ENCODE measurements around the gene GOLT1A.

Gene GOLT1A

DNA sequence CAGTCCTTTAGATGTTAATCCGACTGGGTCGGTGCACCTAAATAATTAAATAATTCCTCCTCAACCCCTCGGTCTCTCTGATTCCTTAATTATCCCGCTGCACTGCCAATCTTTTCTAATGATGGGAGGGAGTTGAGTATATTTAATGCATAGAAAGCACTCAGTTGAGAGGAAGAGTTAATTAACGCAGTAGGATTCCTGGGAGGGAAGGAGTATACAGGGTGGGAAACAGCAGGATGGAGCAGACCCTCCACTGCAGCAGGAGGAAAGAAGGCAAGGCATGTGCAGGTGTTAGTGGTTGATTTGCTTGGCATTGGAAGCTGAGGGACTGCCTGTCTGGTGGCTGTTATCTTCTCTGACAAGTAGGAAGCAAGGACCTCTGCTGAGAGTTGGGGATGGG lies 37.7 kb downstream of the GOLT1A start:
- Mint-ChIP-seq H3K4me3 (no peak overlapping the region), H3K27ac (no peak overlapping the region), H3K4me1 (ENCODE audit: low read depth) (no peaks in the 10 kb centered on the region)

DNA sequence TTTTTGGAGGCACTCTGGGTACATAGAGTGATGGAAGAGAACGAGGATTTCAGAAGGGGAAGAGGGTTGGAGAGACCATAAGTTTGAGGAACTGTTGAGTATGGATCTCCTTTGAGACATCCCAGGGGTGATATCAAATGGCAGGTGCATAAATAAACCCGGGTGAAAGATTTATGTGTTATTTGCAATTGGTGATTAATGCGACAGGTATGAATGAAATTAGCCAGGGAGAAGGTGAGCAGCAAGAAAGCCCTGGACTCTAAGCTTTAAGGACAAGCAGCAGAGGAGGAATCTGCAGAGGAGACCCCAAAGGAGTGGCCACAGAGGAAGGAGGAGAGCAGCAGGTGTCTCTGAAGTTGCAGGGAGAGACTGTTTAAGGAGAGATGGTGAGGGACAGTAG lies 38.8 kb downstream of the GOLT1A start:
- Mint-ChIP-seq H3K27ac (no peak overlapping the region), H3K9me3 (peaks cover 31% of the 10 kb centered on the region), H3K4me3 (no peak overlapping the region), H3K36me3 (ENCODE audit: low read depth) (no peaks in the 10 kb centered on the region), H3K27me3 (ENCODE audit: low read depth) (no peaks in the 10 kb centered on the region), H3K4me1 (ENCODE audit: low read depth) (no peaks in the 10 kb centered on the region)

More for the DNA sequence above, 37.7 kb downstream of the GOLT1A start:
- no peaks in the 10 kb centered on the region for H3K27me3 Mint-ChIP-seq (ENCODE audit: low read depth)
- H3K36me3 Mint-ChIP-seq (ENCODE audit: low read depth): no peaks in the 10 kb centered on the region
- H3K9me3 Mint-ChIP-seq: peaks cover 20% of the 10 kb centered on the region

DNA sequence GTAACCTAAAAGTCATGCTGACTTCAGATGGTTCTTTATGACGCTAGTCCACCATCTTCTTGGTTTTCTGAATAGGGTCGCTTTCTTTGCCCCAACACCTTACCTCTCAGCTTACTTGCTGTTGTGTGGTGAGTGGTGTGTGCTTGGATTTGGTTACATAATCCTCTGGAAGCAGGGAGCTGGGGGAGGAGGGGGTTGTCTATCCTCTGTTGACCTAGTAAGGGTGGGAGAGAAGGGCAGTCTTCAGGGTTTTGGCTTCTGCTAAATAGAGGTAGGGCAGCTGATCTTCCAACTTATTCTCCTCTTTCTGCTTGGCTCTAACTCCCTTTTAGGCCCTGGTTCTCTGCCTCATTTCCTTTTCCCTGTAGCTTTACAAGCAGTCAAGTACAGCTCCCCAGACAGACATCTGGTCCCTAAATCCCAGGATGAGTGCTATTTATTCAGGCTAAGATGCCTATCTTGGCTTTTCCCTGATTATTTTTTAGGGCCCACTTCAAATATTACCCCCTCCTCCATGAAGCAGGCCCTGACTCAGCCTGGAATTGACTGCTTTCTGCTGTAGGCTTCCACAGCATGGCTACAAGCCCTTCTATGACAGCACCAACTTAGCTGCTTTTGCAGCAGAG lies 41.3 kb downstream of the GOLT1A start:
- Mint-ChIP-seq H3K9me3 (peaks cover 47% of the 10 kb centered on the region), H3K27ac (no peak overlapping the region), H3K4me3 (no peak overlapping the region), H3K27me3 (ENCODE audit: low read depth) (no peaks in the 10 kb centered on the region), H3K4me1 (ENCODE audit: low read depth) (no peaks in the 10 kb centered on the region), H3K36me3 (ENCODE audit: low read depth) (no peaks in the 10 kb centered on the region)

DNA sequence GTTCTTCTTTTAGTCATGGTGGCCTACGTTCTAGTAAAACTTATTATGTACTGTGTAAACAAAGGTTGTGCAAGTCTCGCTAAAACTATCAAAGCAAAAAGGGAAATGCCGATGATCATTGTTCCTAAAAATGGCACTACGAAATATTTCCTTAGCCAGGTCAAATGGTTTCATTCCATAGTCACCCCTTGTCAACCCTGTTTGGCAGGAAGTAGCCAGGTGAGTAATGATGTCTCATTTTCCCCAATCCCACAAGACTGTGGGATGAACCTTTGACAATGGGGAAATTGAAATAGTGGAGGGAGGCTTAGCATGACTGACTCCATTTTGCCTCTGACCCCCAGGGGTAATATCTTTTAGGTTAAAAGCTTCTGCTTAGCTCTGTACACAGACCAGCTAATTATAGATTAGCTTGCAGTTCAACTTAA lies 42.0 kb downstream of the GOLT1A start:
- H3K27ac Mint-ChIP-seq: no peak overlapping the region
- H3K4me1 Mint-ChIP-seq (ENCODE audit: low read depth): no peaks in the 10 kb centered on the region
- H3K36me3 Mint-ChIP-seq (ENCODE audit: low read depth): no peaks in the 10 kb centered on the region
- H3K27me3 Mint-ChIP-seq (ENCODE audit: low read depth): no peaks in the 10 kb centered on the region
- H3K4me3 Mint-ChIP-seq: no peak overlapping the region
- H3K9me3 Mint-ChIP-seq: peaks cover 51% of the 10 kb centered on the region

DNA sequence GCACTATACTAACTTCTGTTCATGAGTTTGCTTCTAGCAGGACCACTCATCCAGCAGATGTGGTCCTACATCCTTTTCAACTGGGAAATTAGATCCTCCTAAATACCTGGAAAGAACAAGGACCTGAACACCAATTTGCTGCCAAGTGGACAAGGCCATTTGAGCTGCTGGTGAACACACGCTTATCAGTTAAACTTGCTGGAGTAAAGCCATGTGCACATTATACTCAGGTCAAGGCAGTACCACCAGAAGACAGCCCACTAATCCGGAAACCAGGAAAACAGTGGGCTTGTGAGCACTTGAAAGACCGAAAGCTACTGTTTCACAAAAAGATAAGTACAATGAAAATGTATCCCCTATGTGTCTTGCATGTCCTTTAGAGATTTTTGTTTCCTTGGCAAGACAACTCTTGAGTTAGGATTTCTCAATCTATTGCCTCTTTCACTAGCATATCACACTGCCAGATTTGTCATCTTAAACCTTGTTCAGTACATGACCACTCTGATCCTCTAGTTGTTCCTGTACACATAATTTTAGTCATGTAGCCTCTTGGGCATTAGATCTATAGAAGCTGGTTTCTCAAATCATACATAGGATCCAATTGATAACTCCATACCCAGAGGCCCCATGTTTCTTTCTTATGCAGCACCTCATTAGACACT lies 43.2 kb downstream of the GOLT1A start:
- H3K4me3 Mint-ChIP-seq: no peak overlapping the region
- peaks cover 4% of the 10 kb centered on the region for H3K27me3 Mint-ChIP-seq (ENCODE audit: low read depth)
- no peaks in the 10 kb centered on the region for H3K4me1 Mint-ChIP-seq (ENCODE audit: low read depth)
- no peak overlapping the region for H3K27ac Mint-ChIP-seq
- peaks cover 51% of the 10 kb centered on the region for H3K9me3 Mint-ChIP-seq
- H3K36me3 Mint-ChIP-seq (ENCODE audit: low read depth): no peaks in the 10 kb centered on the region

DNA sequence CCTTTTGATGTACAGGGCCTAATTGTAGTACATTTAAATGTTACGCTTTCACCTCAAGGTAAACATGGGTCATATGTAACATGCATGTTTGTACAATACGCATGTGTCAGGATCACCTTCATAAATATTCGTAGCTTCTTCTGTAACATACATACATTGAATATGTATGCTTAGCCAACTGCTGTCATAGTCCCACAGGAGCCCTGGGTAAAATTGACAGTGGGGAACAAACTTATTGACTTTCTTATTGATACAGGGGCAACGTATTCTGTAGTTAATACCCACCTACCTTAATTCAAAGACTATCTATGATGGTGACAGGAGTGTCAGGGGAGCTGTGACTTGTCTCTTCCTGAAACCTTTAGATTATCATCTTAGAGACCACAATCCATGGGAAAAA lies 43.9 kb downstream of the GOLT1A start:
- H3K4me1 Mint-ChIP-seq (ENCODE audit: low read depth): no peaks in the 10 kb centered on the region
- peaks cover 51% of the 10 kb centered on the region for H3K9me3 Mint-ChIP-seq
- H3K27me3 Mint-ChIP-seq (ENCODE audit: low read depth): peaks cover 4% of the 10 kb centered on the region
- H3K4me3 Mint-ChIP-seq: no peak overlapping the region
- no peaks in the 10 kb centered on the region for H3K36me3 Mint-ChIP-seq (ENCODE audit: low read depth)
- H3K27ac Mint-ChIP-seq: no peak overlapping the region

DNA sequence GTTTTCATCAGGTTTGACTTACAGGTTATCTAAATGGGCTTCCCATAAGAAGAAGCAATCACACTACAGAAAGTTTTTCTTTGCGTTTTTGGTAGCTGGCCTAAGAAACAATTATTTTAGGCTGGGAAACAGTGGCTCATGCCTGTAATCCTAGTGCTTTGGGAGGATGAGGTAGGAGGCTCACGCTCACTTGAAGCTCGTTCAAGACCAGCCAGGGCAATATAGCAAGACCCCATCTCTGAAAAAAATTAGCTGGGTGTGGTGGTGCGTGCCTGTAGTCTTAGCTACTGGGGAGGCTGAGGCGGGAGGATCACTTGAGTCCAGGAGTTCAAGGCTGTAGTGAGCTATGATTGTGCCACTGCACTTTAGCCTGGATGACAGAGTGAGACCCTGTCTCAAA lies 46.1 kb downstream of the GOLT1A start:
- Mint-ChIP-seq H3K4me3 (no peak overlapping the region), H3K9me3 (peaks cover 44% of the 10 kb centered on the region), H3K27ac (no peak overlapping the region), H3K27me3 (ENCODE audit: low read depth) (peaks cover 4% of the 10 kb centered on the region), H3K4me1 (ENCODE audit: low read depth) (no peaks in the 10 kb centered on the region), H3K36me3 (ENCODE audit: low read depth) (no peaks in the 10 kb centered on the region)

DNA sequence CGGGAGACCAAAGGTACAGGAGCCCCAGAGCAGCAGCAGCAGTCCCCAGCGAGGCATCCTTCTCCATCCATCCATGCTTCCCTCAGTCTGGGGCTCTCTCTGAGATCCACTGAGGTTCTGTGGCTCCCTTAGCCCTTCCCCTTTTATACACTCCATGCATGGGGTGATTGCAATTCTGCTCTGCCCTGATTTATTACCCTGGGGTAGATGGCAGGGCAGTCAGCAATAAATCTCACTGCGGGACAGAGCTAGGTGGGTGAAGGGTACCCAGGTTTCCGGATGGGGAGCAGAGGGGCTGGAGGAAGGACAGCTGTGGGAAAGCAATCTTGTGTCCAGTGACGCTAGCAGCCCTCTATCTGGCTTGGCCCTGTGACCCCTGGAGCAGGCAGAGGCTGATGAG lies 47.6 kb downstream of the GOLT1A start, which contains the start of gene REN:
Gene REN (minus strand): TSS at position 119 of the 400 bp plus-strand sequence. CDS start 44 bp downstream, at position 75.
- Mint-ChIP-seq H3K27ac (no peak within 1 kb of the TSS), H3K9me3 (peaks cover 31% of the 10 kb centered on the region), H3K4me1 (ENCODE audit: low read depth) (no peaks in the 10 kb centered on the region), H3K4me3 (no peak within 1 kb of the TSS), H3K36me3 (ENCODE audit: low read depth) (no peaks in the 10 kb centered on the region), H3K27me3 (ENCODE audit: low read depth) (peaks cover 4% of the 10 kb centered on the region)

DNA sequence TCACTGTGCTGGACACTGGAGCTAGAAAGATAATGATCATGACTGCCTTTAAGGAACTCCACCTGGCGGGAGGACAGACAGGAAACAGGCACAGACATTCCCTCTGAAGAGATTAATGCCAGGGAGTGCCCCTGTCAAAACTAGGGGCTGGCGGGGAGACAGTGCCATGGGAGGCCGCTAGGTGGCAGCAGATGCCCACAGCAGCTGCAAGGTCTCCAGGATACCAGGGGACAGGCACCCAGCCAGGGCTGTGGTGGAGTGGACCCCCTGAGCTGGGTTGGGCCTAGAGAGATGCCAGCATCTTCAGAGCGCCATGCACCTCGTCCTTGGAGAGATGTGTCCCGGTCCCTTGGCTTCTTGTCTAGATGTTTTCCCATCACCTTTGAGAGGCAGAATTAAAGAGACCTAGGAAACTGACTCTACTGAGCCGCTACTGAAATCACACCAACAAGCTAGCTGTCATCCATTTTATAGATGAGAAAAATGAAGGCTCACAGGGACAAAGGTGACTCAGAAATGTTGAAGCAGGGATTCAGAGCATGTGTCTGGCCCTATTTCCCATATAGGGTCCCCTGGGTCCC lies 51.2 kb downstream of the GOLT1A start:
- peaks cover 5% of the 10 kb centered on the region for H3K9me3 Mint-ChIP-seq
- H3K27ac Mint-ChIP-seq: no peak overlapping the region
- H3K4me3 Mint-ChIP-seq: no peak overlapping the region
- no peaks in the 10 kb centered on the region for H3K36me3 Mint-ChIP-seq (ENCODE audit: low read depth)
- no peaks in the 10 kb centered on the region for H3K4me1 Mint-ChIP-seq (ENCODE audit: low read depth)
- peaks cover 10% of the 10 kb centered on the region for H3K27me3 Mint-ChIP-seq (ENCODE audit: low read depth)

DNA sequence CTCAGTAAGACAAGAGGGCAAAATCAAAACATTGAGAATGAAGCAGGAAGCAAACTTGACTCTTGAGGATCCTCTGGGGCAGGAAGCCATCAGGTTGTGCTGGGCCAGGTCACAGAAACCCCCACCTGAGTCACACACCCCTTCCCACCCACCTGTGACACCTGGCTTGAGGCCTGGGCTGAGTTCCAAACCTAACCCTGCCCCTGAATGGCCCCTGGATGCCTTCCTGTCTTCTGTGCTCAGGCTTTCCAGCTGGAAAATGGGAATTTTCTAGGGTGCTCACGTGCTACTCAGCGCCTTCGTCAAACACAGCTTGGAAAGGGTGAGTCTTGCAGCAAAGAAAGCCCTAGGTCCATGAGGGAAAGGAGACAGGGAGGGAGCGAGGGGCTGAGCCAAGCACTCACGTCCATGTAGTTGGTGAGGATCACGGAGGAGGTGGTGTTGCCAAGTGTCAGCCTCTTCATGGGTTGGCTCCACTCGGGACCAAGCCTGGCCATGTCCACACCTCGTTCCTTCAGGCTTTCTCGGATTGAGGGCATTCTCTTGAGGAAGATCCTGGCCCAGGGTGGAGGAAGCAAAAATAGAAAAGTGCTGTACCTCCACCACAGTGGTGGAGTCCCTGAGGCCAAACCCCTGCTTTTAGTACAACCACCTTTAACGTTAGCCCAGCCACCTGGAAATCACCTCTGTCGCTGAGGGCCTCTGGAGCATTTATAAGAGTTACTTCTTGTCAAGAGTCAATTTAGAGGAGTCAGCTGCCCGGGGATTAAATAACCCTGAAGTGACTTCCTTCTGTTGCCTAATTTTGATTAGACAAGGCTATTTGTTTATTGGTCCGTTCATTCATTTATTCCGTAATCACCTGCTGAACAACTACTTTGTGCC lies 51.9 kb downstream of the GOLT1A start:
- Mint-ChIP-seq H3K4me3 (no peak overlapping the region), H3K27ac (no peak overlapping the region), H3K36me3 (ENCODE audit: low read depth) (no peaks in the 10 kb centered on the region), H3K9me3 (no peaks in the 10 kb centered on the region), H3K27me3 (ENCODE audit: low read depth) (peaks cover 10% of the 10 kb centered on the region), H3K4me1 (ENCODE audit: low read depth) (no peaks in the 10 kb centered on the region)

DNA sequence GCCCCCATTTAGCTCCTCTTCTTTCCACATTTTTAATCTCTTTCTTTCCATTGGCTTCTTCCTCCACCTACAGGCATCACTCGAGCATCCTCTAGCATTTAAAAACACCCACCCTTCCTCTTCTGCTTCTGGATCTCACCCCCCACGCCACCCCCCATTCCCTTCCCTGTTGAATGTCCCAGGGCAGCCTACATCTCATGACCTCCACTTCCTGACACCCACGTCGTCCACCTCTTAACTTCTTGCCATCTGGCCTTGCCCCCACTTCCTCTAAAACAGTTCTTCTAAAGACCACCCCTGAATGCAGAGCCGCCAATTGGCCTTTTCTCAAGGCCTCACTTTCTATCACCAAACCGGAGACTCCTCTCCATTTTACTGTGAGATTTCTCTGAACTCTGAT lies 55.8 kb downstream of the GOLT1A start:
- peaks cover 24% of the 10 kb centered on the region for H3K27me3 Mint-ChIP-seq (ENCODE audit: low read depth)
- no peak overlapping the region for H3K27ac Mint-ChIP-seq
- no peak overlapping the region for H3K4me3 Mint-ChIP-seq
- H3K36me3 Mint-ChIP-seq (ENCODE audit: low read depth): no peaks in the 10 kb centered on the region
- no peaks in the 10 kb centered on the region for H3K4me1 Mint-ChIP-seq (ENCODE audit: low read depth)
- no peaks in the 10 kb centered on the region for H3K9me3 Mint-ChIP-seq

DNA sequence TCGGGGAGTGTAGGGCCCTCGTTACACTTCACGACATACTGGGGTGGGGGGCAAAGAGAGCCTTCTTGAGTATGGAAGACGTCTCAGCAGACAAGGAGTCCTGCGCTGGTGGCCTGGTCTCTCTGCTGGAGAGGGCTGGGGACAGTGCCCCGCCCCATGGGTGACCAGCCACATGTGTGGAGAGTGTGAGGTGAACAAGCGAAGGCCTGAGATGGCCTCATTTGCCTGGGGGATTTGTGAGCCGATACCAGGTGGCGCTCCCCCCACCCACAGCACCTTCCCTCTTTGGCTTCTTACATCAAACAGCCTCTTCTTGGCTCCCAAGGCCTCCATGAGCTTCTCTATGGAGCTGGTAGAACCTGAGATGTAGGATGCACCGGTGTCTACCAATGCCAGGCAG lies 57.9 kb downstream of the GOLT1A start:
- no peaks in the 10 kb centered on the region for H3K36me3 Mint-ChIP-seq (ENCODE audit: low read depth)
- peaks cover 33% of the 10 kb centered on the region for H3K27me3 Mint-ChIP-seq (ENCODE audit: low read depth)
- H3K27ac Mint-ChIP-seq: no peak overlapping the region
- no peaks in the 10 kb centered on the region for H3K4me1 Mint-ChIP-seq (ENCODE audit: low read depth)
- no peak overlapping the region for H3K4me3 Mint-ChIP-seq
- H3K9me3 Mint-ChIP-seq: no peaks in the 10 kb centered on the region

DNA sequence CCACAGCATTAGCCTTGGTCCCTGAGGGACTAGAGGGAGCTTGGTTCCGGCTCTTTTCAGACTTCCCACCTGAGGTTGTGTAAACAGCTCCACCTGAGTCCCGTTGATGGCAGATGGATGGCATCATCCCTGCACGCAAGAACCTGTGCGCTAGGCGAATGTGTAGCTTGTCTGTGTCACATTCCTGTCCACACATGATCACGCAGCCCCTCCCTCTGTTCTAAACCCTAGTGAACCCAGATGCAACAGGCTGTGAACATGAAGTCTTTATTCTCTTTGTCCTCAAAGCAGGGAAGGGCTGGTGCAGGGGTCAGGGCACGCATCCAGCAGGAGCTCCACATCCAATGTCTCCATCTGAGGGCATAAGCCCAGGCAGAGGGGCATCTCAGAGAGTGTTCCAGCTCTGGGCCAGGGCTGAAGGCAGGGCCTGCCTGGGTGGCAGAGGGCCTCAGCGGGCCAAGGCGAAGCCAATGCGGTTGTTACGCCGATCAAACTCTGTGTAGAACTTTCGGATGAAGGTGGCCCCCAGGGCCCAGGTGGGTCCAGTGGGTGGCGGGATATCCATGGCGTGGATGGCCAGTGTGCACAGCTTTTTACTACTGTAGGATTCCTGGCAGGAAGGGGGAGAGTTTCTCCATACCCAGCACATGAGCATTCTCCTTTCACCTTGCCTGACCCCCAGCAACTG lies 59.1 kb downstream of the GOLT1A start:
- Mint-ChIP-seq H3K9me3 (no peaks in the 10 kb centered on the region), H3K4me3 (no peak overlapping the region), H3K27ac (no peak overlapping the region), H3K36me3 (ENCODE audit: low read depth) (no peaks in the 10 kb centered on the region), H3K4me1 (ENCODE audit: low read depth) (no peaks in the 10 kb centered on the region), H3K27me3 (ENCODE audit: low read depth) (peaks cover 38% of the 10 kb centered on the region)

DNA sequence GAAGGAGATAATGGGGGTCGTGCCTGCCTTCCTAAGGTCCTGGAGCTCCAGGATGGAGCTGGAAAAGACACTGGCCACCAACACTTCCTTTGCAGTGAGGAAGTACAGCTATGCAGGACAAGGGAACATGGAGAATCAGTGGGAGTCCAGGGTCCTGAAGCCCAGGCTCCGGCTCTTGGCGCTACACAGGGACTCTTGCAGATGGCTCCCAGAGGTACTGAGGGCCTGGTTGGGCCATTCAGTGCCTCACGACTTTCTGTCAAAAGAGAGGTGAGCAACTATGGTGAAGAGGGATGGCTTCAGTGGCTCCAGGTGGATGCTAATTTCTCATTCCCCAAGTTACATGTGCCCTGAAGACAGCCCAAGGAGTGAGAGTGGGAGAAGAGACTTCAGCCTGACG lies 60.1 kb downstream of the GOLT1A start:
- no peaks in the 10 kb centered on the region for H3K9me3 Mint-ChIP-seq
- no peaks in the 10 kb centered on the region for H3K36me3 Mint-ChIP-seq (ENCODE audit: low read depth)
- no peaks in the 10 kb centered on the region for H3K4me1 Mint-ChIP-seq (ENCODE audit: low read depth)
- no peak overlapping the region for H3K27ac Mint-ChIP-seq
- peaks cover 43% of the 10 kb centered on the region for H3K27me3 Mint-ChIP-seq (ENCODE audit: low read depth)
- no peak overlapping the region for H3K4me3 Mint-ChIP-seq
